Activated CD4-positive, alpha-beta T cell treated with anti-CD3 and anti-CD28 coated beads for 48 hours (primary cell): ENCODE measurements around the gene SH3PXD2B.
"Not testable (repeated sequence)": the region's sequence is repeated elsewhere in the genome, so short reads cannot be mapped to it uniquely, and the experiment has no call there.

Source experiments
- DNase-seq: peaks from one replicate; pipeline ENCODE4 v3.0.0-alpha.2; 2020

The SH3PXD2B gene

DNA sequence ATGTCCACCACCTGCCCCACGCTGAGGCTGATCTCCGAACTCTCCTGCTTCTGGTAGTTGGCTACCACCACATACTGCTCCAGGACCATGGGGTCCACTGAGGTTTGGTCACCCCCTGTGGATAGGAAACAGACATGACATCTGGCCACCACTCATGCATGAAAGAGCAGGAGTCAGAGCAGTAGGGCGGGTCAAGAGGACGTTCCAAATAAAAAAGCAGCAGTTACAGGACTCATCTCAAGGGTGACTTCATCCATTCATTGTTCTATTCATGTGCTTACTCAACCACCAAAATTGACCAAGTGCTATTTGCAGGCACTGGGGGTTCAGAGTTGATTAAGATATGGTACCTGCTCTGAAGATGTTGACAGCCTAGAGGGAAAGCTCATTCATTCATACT, 91.6 kb downstream of the SH3PXD2B start:
- DNase-seq: no peak

DNA sequence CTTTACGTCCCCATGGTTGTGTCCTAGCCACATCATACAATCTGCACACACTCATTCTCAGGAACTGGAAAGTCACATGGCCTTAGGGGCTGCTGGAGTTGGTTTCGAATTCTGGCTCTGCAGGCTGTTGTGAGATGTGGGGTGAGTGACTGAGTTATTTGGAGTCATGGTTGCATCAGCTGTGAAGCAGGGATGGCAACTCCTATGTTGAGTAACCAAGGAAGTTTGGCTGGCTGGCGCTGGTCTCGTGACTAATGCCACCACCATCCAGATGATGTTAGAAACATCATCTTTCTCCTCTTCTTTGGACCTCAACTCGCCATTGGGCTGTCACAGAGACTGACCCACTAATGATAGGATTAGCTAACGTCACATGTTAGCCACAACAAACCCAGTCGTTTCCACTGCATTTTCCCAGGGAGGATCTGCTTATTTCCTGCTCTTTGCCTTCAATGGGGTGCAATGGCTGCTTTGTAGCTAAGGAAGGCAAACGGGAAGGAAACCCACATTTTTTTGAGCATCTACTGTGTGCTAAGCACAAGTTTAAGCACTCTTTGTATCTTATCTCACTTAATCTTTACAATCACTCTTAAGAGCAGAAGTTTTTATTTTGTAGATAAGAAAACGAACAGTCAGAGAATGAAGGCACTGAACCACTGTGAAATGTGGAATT, 92.6 kb downstream of the SH3PXD2B start:
- peak; percentile 51 for DNase-seq

DNA sequence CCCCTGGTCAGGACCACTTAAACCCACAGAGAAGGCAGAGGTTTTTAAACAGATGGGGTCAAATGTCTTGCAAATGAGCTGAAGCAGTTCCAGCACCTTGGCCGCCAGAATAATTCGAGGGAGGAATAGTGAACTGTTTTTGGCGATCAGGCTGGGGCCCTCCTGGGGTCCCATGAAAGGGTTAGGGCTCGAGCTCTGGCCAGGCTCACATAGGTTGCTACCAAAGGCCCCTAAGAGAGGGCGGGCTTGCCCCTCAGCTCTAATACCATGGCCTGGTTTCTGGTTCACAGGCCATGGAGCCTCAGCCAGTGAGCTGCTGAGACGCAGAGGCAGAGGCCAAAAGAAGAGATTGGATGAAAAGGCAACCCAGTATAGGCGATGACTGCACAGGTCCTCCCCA, 96.0 kb downstream of the SH3PXD2B start:
- DNase-seq: no peak

DNA sequence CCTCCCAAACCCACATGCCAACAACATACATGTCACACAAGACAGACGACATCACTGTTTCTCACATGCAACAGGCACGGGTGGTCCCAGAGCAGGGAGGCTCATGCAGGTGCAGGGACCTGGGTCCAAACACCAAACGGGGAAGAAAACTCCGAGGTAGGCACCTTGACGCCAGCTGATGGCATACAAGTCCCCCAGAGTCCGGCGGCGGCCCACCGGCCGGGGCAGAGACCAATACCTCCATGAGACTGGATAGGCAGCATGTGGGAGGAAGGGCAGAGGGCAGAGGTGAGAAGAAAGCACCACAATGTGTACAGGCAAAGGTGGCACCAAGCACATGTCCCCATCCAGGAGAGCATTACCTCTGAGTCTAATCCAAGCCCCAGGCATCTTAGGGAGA, 97.8 kb downstream of the SH3PXD2B start:
- DNase-seq: no peak

DNA sequence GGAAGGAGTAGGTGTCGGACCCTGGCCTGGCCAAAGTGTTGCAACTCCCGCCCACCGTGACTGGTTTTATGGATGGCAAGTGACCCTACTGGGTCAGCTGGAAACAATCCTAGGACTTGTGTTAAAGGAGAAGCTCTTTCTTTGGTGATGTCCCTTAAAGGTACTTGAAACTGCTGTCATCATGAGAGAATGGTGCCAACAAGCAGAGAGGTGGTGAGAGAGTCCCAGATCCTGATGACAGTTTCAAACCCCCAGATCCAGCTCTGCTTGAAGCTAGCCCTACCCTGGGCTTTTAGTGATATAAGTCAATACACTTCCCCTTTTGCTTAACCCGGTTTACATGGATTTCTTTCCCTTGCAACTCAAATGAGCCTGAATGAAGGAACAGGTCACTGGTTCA, 98.3 kb downstream of the SH3PXD2B start:
- DNase-seq: no peak

DNA sequence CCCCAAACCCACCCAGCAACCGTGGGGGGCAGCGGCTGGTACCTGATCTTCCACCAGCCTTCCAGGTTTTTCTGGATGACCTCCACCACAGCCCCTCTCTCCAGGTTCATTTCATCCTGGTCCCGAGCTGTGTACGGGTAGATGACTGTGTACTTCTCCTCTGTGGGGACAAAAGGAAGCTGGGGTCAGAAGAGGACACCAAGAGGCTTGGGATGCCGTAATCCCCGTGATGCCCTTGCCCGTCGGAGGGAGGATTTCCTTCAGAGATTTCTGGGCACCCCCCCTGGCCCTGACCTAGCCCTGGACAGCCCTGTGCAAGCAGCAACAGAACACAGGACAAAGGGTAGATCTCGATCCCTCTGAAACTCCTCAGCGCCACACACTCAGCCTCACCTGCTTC, 100.5 kb downstream of the SH3PXD2B start:
- no peak for DNase-seq

DNA sequence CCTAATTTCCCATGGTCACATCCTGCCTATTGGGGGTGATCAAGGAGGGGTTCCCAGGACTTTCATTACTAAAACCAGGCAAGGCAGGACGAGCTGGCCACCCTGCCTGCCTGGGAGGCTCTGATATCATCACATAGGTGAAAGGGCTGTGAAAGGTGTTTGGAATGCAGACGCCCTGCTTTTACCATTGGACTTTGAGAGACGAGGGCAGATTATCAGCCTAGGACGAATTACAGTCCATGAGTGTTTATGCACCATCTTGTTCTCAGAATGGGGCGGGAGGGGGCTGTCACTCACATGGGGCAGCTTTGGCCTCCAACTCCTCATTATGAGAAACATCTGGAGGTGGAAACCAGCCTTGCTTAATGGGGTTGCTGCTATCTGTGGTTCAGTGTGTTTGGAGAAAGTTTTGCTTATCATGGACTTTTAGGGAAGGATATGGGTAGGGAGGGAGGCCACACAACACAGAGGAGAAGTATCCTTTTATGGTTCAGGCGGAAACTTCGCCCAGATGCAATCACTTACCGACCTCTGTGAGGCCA, 101.0 kb downstream of the SH3PXD2B start:
- DNase-seq: no peak

DNA sequence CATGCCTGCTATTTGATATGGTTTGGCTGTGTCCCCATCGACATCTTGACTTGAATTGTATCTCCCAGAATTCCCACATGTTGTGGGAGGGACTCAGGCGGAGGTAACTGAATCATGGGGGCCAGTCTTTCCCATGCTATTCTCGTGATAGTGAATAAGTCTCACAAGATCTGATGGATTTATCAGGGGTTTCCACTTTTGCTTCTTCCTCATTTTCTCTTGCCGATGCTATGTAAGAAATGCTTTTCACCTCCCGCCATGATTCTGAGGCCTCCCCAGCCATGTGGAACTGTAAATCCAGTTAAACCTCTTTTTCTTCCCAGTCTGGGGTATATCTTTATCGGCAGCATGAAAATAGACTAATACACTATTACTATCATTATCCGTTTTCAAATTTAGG, 101.8 kb downstream of the SH3PXD2B start:
- not testable (repeated sequence) for DNase-seq

DNA sequence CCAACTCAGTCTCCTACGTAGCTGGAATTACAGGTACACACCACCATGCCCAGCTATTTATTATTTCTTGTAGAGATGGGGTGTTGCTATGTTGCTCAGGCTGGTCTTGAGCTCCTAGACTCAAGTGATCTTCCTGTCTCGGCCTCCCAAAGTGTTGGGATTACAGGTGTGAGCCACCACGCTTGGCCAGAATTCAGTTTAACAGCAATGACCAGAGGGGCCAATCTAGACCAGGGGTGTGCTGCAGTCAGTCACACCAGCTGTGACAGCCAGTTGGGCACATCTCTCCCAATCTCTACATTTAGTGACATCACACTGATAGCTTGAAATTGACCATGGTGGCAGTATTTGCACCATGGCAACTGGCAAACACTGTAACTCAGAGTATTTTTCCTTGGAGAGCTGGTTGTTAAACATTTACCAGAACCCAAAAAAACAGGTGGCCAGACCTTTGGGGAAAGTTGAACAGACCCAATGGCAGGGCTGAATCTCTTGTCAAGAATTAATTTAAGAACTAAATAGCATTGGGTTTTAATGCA, 103.0 kb downstream of the SH3PXD2B start:
- no peak for DNase-seq

DNA sequence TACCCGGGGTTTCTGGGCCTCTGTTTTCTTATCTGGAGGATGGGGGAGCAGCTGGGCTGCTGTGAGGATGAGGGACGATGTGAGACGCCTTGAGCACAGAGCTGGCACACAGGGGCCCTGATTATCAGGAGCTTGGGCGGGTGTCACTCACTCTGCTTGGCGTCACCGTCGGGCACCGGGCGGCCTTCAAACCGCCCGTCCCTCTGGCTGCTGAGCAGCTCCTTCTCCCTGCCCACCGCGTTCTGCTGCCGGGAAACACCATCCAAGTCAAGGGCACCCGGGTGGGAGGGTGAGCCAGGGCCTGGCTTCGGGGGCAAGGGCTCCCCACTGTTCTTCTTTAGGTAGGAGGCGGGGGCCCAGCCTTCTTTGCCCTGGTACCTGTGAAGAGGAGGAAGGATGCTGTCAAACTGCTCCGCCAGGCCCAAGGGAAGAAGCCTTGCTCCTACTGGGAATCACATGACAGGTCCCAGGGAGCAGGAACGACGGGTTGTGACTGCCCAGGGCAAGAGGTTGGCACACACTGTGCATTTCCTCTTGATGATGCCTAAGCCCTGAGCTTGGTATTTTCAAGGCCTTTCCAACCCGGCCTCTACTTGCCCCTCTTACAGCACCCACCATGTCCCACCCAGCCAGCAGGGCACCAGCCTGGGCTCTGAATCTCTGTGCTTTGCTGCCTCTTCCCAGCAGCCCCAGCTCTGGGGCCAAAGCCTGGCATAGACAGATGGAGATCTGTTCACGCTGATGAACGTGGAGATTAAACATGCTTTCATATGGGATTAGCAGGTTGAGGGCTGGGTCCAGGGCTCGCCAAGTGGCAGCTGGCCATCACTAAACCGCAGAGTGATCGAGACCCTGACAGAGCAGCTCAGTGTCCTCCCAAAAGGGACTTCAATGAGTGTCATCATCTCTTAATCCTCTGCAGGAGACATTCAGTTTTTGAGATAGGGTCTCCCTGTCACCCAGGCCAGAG, 103.8 kb downstream of the SH3PXD2B start:
- DNase-seq: no peak

DNA sequence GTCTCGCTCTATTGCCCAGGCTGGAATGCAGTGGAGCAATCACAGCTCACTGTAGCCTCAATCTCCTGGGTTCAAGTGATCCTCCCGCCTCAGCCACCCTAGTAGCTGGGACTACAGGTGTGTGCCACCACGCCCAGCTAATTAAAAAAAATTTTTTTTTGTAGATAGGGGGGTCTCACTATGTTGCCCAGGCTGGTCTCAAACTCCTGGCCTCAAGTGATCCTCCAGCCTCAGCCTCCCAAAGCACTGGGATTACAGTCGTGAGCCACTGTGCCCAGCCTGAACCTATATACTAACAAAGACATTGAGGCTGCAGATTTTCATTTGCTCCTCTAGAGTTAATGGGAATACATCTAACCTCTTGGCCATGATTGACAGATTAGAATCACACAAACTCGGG, 105.6 kb downstream of the SH3PXD2B start:
- not testable (repeated sequence) for DNase-seq

DNA sequence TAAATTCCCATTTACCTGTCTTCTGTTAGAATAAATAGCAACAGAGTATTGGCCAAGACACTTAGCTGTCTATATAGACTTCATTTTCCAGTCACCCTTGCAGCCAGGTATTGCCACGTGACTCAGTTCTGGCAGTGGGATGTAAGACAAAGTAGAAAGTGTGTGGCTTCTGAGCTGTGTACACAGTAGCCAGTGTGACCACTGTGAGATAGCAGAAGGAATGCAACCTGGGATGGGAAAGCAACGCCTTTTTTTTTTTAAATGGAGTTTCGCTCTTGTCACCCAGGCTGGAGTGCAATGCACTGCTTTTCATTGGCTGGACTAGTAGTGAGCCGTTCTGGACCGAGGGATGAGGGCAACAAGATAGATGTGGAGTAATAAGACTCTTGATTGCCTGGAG, 106.2 kb downstream of the SH3PXD2B start:
- no peak for DNase-seq

DNA sequence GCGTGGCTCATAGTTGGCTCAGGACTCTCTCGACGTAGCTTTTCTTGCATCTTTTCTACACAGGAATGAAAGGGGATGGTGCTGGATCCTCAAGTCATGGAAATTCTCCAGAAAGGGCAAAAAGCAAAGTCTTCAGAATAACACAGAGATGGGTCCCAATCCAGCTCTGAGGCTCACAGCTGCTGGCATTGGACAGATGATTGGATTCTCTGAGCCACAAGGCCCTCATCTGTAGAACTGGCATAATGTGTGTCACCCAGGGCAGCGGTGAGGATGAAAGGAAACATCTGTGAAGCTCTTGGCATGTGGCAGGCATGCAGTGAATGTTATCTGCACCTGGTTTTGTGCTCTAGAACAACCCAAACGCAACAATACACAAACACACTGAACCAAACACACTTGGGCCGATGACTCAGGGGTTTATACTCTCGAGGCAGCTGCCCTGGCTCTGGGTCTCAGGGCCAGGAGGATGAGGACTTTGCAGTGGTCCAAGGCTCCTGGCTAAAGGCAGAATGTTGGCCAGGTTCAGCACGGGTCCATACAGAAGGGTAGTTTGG, 106.8 kb downstream of the SH3PXD2B start:
- no peak for DNase-seq

DNA sequence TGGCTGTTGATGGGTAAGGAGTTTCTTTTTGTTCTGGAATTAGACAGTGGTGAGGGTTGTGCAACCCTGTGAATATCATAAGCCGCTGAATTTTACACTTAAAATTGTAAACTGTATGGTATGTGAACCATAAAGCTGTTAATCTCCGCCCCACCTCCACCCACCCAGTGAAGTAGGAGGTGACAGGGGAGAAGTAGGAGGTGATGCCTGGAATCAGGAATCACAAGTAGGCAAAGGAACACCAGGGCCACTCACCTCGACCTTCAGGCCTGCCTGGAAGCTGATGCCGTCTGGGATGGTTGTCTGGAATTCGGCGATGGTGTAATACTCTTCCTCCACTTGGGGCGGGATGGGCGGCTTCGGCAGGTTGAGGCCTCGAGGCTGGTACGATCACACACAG, 108.4 kb downstream of the SH3PXD2B start:
- no peak for DNase-seq

DNA sequence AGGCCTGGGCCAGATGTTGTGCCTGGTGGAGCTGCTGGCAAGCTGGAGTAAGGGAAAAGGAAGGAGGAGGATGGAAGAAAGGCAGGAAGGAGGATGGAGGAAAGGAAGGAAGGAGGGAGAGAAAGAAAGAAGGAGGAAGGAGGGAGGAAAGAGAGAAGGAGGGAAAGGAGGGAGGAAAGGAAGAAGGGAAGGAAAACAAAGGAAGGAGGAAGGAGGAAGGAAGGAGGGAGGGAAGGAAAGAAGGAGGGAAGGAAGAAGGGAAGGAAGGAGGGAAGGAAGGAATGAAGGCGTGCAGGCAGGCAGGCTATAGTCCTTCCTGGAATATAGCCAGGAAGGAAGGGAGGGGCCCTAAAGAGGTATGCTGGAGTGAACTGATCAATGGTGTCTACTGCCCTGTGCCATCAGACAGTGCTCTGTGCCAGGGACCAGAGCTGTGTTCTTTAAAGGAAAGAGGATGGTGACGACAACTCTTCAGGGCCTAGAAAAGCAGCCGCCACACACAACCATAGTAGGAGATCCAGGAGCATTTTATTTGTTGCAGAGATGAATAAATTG, 109.4 kb downstream of the SH3PXD2B start:
- no peak for DNase-seq

DNA sequence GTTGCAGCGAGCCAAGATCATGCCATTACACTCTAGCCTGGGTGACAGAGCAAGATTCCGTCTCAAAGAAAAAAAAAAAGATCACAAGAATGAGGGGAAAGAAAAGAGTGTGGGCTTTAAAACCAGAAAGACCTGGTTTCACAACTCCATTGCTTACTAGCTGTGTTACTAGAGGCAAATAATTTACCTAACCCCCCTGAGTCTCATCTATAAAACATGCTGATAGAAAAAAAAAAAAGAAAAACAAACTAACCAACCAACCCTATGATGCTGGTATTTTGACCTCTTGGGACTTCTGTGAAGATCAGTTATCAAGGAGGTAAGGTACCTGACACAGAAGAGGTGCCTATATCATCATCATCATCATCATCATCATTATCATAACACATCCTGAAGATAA, 110.6 kb downstream of the SH3PXD2B start:
- DNase-seq: no peak

DNA sequence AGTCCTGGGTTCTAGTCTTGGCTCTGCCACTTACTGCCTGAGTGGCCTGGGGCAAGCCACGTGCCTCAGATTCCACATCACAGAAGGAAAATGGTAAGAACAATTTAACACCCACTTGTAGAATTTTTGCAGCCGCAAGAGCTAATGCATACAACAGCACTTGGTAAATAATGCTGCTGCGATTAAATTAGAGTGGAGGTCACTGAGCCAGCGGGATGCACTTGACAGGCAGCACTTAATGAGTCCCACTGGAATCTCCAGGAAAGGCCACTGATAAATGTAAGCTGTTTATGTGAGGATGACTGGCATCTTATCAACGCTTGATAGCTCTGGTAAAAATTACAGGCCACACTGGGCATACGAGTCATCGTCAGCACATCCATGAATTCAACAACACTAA, 111.4 kb downstream of the SH3PXD2B start:
- no peak for DNase-seq

DNA sequence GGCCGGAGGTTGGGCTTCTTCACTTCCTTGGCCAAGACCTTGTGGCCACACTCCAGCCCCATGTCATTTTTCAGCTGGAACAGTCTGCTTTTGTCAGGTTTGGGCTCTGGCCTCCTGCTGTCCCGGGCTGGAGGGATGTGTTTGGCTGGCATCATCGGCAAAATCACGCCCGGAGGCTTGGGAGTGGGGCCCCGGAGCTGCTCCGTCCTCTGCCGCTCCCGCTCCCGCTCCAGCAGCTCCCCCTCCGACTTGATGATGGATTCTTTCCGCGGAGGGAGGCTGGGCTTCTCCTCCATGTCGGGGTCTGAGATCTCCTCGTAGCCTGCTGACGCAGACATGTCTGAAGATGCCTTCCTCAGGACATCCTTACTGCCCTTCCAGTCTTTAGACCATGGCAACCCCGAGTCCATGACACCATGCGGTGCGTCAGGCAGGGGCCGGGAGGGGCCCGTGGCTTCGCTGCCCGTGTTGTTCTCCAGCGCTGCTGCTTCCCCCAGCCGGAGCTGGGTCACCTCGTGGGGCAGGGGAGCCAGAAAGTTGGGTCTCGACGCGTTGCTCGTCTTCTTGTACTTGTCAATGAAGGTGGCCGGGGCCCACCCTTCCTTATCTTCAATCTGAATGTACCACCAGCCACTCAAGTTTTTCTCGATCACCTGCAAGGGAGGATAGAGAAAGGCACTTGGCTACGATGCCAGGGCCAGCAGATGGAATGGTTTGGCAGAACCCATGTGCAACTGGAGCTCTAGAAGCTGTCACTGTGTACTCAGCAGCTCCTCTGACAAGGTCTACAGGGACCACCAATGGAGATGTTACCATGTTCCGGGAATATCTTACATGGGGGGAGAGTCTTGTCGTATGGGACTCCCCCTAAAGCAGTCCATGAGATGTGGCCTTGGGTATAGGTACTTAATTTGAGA, 114.8 kb downstream of the SH3PXD2B start:
- DNase-seq: no peak

DNA sequence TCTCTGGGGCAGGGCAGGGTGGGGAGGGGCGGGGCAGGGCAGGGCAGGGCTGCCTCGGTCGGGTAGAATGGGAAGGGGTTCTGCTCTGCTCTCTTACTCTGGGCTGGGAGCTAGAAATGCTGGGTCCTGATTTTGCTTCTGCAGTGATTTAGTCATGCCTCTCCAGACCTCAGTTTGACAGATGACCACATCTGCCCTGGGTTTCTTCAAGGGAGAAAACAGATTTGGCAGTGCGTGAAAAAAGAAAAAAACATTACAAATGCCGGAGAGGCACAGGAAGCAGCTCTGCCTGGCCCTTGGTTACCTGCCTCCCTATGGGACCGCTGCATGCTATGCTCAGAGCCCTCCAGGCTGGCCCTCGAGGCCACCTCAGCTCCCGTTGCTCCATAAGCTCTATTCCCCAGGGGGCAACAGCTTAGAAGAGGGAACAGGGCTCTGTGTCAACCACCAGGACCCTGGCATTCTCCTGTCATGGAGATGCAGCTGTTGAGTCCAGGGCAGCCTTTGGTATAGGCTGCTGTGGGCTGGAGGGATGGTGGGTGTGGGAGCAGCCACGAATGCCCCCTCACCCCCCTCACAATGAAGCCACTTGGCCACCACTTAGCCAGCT, 117.5 kb downstream of the SH3PXD2B start:
- DNase-seq: no peak

DNA sequence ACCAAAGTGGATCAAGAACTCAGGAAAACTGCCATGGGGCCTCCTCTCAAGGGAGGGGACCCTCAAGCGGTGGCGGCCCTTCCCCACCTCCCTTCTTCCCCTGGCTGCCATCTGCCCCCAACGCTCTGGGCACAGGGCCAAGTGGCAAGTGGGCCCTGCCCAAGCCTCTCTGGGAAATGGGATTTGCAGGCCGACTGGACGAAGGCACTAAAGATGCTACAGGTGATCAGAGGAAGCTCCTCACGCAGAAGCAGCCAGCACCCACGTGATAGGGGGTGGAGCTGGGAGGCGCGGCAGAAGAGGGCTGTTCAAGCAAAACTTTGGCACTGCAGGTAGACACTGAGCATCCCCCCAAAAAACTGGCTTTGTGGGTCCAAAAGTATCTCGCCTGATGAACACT, 118.1 kb downstream of the SH3PXD2B start:
- DNase-seq: no peak

DNA sequence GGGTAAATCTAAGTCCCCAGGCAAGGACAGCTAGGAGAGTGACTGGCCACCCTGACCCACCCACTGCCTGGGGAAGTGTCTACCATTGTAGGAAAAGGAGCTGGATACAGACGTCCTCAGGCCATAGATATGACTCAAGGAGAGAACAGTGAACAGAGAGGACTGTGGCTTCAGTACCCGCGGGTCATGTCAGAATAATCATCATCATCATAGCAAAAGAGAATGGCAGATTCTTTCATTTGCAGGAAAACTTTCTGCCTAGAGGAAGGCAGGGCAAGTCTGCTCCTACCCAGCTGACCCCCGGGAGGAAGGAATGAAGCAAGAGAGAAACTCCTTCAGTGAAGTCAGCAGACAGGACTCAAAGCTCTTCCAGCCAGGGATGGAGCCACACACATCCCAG, 118.6 kb downstream of the SH3PXD2B start:
- DNase-seq: no peak

DNA sequence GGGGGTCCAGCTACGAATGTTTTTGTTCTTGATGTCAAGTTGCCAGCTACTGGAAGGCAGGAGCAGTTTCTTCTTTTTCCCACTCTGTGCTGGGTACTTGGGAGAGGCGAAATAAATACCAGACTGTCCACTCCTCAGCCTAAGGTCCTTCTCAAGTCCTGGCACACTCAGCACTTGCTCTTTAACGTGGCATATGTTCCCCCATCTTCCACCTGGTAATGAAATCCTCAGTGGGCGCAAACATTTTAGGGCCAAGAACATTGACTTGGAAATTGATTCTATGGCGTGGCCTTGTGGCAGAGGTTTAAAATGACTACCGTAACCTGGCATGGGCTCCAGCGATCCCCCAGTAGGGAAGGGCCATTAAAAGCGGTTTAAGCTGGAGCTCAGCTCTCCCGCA, 119.7 kb downstream of the SH3PXD2B start:
- no peak for DNase-seq
